ENCODE results near the gene ADGRA1. TPM values are rescaled to one million over a fixed set of nuclear protein-coding genes. Genes with fewer than 3 reads are reported as not detected.

The ADGRA1 gene
- total and polyA plus RNA-seq, 2 of the 8 experiments (the other 6 are each of a cell fraction or from before 2014, with no cell fraction given): 0.17 to 0.21 TPM

DNA sequence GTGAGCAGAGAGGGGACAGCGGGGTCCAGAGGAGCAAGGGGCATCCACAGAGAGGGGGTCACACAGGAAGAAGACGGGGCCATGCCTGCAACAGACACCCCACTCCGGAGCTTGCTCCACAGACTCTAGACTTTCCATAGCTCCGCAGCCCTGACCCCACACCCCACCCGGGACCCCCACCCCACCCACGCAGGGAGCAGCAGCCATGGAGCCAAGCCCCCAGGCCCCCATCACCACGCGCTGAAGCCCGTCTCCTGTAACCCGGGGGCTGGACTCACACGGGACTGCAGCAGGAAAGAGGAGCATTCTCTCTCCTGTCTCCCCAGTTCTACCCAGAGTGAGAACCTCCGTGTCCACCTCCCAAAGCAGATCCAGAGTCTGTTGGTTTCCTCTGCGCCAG, 38.8 kb upstream of the ADGRA1 start:
- no peaks in the 10 kb centered on the region for H3K36me3 ChIP-seq (ENCODE audit: control insufficient read depth in 2 of 4, insufficient read depth in 4 of 4, low read length in 3 of 4)
- no peak overlapping the region for H3K9ac ChIP-seq (replicated peaks in 1 of 4; ENCODE audit: extremely low read depth in 1 of 4, low read depth in 3 of 4, low read length in 3 of 4)
- DNase-seq (ENCODE audit: low read depth in 1 of 2, low spot score in 2 of 2) (no peak), FAIRE-seq (no peak)
- H2BK15ac ChIP-seq (ENCODE audit: low read length): no peak overlapping the region
- H4K20me1 ChIP-seq (replicated peaks in 1 of 2; ENCODE audit: control insufficient read depth in 1 of 2, insufficient read depth in 2 of 2, low read length in 2 of 2): peaks cover 0 to 4% of the 10 kb centered on the region in 2 experiments
- no peaks in the 10 kb centered on the region; the same call in 1 of the 2 replicates for H3K23me2 ChIP-seq (ENCODE audit: low read depth, low read length)
- H3K4me1 ChIP-seq (replicated peaks in 1 of 4; ENCODE audit: control insufficient read depth in 3 of 4, insufficient read depth in 4 of 4, low read length in 3 of 4): no peaks in the 10 kb centered on the region
- 87% methylated on average over 11 of the region's 13 CpGs; no CpG with 5 or more reads in 1 of the 2 experiments for WGBS, 2 experiments (ENCODE audit: extremely low coverage in 1 of 2, insufficient coverage in 1 of 2, insufficient read length in 1 of 2, insufficient replicate concordance in 2 of 2, low coverage in 1 of 2, low lambda C conversion rate in 2 of 2, missing lambda C conversion rate in 1 of 2)
- TF ChIP-seq PHF8 (conservative IDR thresholded peaks at IDR 0.05; ENCODE audit: low read depth, low read length): no peak
- no peak for TF ChIP-seq MAFK (IDR thresholded peaks at IDR 0.05; ENCODE audit: low read depth, low read length)
- TF ChIP-seq YY1 (IDR thresholded peaks at IDR 0.05; ENCODE audit: low read depth, low read length): no peak
- TF ChIP-seq TCF12 (IDR thresholded peaks at IDR 0.05; ENCODE audit: low read depth, low read length): no peak
- no peak for TF ChIP-seq POU5F1 (IDR thresholded peaks at IDR 0.05; ENCODE audit: low read depth, low read length)
- TF ChIP-seq, protein P1, sequence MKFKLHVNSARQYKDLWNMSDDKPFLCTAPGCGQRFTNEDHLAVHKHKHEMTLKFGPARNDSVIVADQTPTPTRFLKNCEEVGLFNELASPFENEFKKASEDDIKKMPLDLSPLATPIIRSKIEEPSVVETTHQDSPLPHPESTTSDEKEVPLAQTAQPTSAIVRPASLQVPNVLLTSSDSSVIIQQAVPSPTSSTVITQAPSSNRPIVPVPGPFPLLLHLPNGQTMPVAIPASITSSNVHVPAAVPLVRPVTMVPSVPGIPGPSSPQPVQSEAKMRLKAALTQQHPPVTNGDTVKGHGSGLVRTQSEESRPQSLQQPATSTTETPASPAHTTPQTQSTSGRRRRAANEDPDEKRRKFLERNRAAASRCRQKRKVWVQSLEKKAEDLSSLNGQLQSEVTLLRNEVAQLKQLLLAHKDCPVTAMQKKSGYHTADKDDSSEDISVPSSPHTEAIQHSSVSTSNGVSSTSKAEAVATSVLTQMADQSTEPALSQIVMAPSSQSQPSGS (IDR thresholded peaks at IDR 0.05; ENCODE audit: low read length): no peak
- TF ChIP-seq POLR2AphosphoS5 (IDR thresholded peaks at IDR 0.05; ENCODE audit: low read depth, low read length): no peak
- no peak for TF ChIP-seq FOSL1 (IDR thresholded peaks at IDR 0.05; ENCODE audit: insufficient read depth, low read depth, low read length)
- H3K27me3 ChIP-seq (replicated peaks in 1 of 4; ENCODE audit: control insufficient read depth in 3 of 4, extremely low read depth in 1 of 4, insufficient read depth in 3 of 4, low read length in 3 of 4): no peaks in the 10 kb centered on the region
- H2BK120ac ChIP-seq (replicated peaks; ENCODE audit: low read depth, low read length): no peak overlapping the region
- no peaks in the 10 kb centered on the region for H3K79me2 ChIP-seq (ENCODE audit: control insufficient read depth in 1 of 2, insufficient read depth in 2 of 2, low read length in 2 of 2)
- no peak overlapping the region for H2AK5ac ChIP-seq (ENCODE audit: low read depth, low read length)
- no peak overlapping the region for H2BK12ac ChIP-seq (ENCODE audit: low read depth, low read length)
- H3K79me1 ChIP-seq (ENCODE audit: low read depth, low read length): no peaks in the 10 kb centered on the region
- no peak overlapping the region for H4K5ac ChIP-seq (ENCODE audit: insufficient read length, low read depth, low read length)
- no peak overlapping the region for H4K8ac ChIP-seq (ENCODE audit: extremely low read depth, insufficient read depth, low read length)
- no peak overlapping the region for H3K4me3 ChIP-seq (ENCODE audit: extremely low read depth in 1 of 4, insufficient read depth in 2 of 4, low read depth in 3 of 4, low read length in 4 of 4)
- H4K91ac ChIP-seq (replicated peaks; ENCODE audit: insufficient read length, low read length): no peak overlapping the region
- no peak overlapping the region for H3K14ac ChIP-seq (ENCODE audit: insufficient read length)
- H3K9me3 ChIP-seq (ENCODE audit: insufficient read depth in 2 of 2, low read depth in 1 of 2, low read length in 1 of 2): no peaks in the 10 kb centered on the region
- H2BK20ac ChIP-seq (ENCODE audit: low read length): no peak overlapping the region
- H3K23ac ChIP-seq (ENCODE audit: insufficient read length): no peak overlapping the region
- ChIA-PET POLR2A (ENCODE audit: partially characterized antibody) (no interaction called here), CTCF (ENCODE audit: partially characterized antibody) (interaction anchor here (0.8 to 1.6 kb wide), 5 partner anchors 13 to 155 kb away, joined by 3 to 4 read pairs (median 3); no protein-coding TSS in a partner anchor)
- H3K4me2 ChIP-seq (ENCODE audit: insufficient read depth in 1 of 2, low read depth in 2 of 2, low read length in 2 of 2): no peak overlapping the region
- H3K4ac ChIP-seq (replicated peaks; ENCODE audit: insufficient read length, low read depth, low read length): no peak overlapping the region
- H2AFZ ChIP-seq (ENCODE audit: low read length): no peak overlapping the region
- no peak overlapping the region; the same call in 1 of the 2 replicates for H3K18ac ChIP-seq (ENCODE audit: extremely low read depth, low read length)
- no peak overlapping the region for H3K27ac ChIP-seq (ENCODE audit: low read depth, low read length)
- no peak overlapping the region for H3K56ac ChIP-seq (replicated peaks; ENCODE audit: insufficient read length, low read depth, low read length)
- no peak overlapping the region for H2BK5ac ChIP-seq (ENCODE audit: low read depth, low read length)
